ENCODE data around the gene AKR1D1. TPM values are rescaled to one million over a fixed set of nuclear protein-coding genes. Genes with fewer than 3 reads are reported as not detected.

The AKR1D1 gene
- total and polyA plus RNA-seq, 2 donors (not counting 3 experiments of a cell fraction or from before 2014, with no cell fraction given): not detected

- Histone ChIP-seq H3K4me2 (ENCODE audit: insufficient read depth, low read length) (no peak overlapping the region), H3K4me3 (replicated peaks in 1 of 3; ENCODE audit: insufficient read depth in 1 of 3, low read depth in 1 of 3, low read length in 3 of 3) (no peak overlapping the region), H3K4me1 (ENCODE audit: control insufficient read depth, extremely low read depth, insufficient read depth, low read length) (no peaks in the 10 kb centered on the region), H3K9ac (replicated peaks; ENCODE audit: extremely low read depth, insufficient read depth, low read length) (no peak overlapping the region), H3K9me1 (replicated peaks; ENCODE audit: control insufficient read depth, extremely low read depth, insufficient read depth, low read length) (no peaks in the 10 kb centered on the region), H3K27me3 (ENCODE audit: control insufficient read depth in 2 of 2, insufficient read depth in 2 of 2, low read length in 2 of 2) (no peaks in the 10 kb centered on the region), H4K20me1 (replicated peaks; ENCODE audit: control insufficient read depth, extremely low read depth, insufficient read depth, low read length) (no peaks in the 10 kb centered on the region), H2AFZ (ENCODE audit: low read depth, low read length) (no peak overlapping the region), H3K36me3 (ENCODE audit: control insufficient read depth in 2 of 2, extremely low read depth in 1 of 2, insufficient read depth in 2 of 2, low read length in 2 of 2) (no peaks in the 10 kb centered on the region), H3K9me3 (replicated peaks; ENCODE audit: control insufficient read depth, insufficient read depth, low read length) (no peaks in the 10 kb centered on the region), H3K79me2 (ENCODE audit: control insufficient read depth, insufficient read depth, low read length) (no peaks in the 10 kb centered on the region), H3K27ac (ENCODE audit: insufficient read depth, low read depth, low read length) (no peak overlapping the region)
- CTCF ChIA-PET: interaction anchor here (2.2 kb wide), 1 partner anchor 643 kb away, joined by 11 read pairs; no protein-coding TSS in a partner anchor
- POLR2A ChIA-PET: no interaction called here
- TF ChIP-seq POLR2AphosphoS5 (IDR thresholded peaks at IDR 0.05; ENCODE audit: insufficient read depth, low read depth, low read length): no peak
- TF ChIP-seq MYC (IDR thresholded peaks at IDR 0.05; ENCODE audit: low read depth, low read length): no peak
- TF ChIP-seq EZH2 (IDR thresholded peaks at IDR 0.05; ENCODE audit: borderline replicate concordance, low read depth, low read length, severe bottlenecking): no peak
- no peak for TF ChIP-seq JUN (IDR thresholded peaks at IDR 0.05; ENCODE audit: borderline replicate concordance, insufficient read depth, insufficient read length, low read depth)
- no peak for TF ChIP-seq GATA2 (IDR thresholded peaks at IDR 0.05; ENCODE audit: insufficient read depth, insufficient read length, low read depth, low read length)
- TF ChIP-seq POLR2A (IDR thresholded peaks at IDR 0.05; ENCODE audit: low read depth, low read length): no peak
- no peak for TF ChIP-seq FOS (IDR thresholded peaks at IDR 0.05; ENCODE audit: borderline replicate concordance, insufficient read depth, low read length)
- TF ChIP-seq, protein P1, sequence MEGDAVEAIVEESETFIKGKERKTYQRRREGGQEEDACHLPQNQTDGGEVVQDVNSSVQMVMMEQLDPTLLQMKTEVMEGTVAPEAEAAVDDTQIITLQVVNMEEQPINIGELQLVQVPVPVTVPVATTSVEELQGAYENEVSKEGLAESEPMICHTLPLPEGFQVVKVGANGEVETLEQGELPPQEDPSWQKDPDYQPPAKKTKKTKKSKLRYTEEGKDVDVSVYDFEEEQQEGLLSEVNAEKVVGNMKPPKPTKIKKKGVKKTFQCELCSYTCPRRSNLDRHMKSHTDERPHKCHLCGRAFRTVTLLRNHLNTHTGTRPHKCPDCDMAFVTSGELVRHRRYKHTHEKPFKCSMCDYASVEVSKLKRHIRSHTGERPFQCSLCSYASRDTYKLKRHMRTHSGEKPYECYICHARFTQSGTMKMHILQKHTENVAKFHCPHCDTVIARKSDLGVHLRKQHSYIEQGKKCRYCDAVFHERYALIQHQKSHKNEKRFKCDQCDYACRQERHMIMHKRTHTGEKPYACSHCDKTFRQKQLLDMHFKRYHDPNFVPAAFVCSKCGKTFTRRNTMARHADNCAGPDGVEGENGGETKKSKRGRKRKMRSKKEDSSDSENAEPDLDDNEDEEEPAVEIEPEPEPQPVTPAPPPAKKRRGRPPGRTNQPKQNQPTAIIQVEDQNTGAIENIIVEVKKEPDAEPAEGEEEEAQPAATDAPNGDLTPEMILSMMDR (IDR thresholded peaks at IDR 0.05; ENCODE audit: extremely low read depth in 1 of 2, insufficient read depth in 1 of 2, low read depth in 1 of 2, low read length in 2 of 2): no peak
- TF ChIP-seq, protein P2, sequence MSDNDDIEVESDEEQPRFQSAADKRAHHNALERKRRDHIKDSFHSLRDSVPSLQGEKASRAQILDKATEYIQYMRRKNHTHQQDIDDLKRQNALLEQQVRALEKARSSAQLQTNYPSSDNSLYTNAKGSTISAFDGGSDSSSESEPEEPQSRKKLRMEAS (IDR thresholded peaks at IDR 0.05; ENCODE audit: insufficient read depth, insufficient read length): no peak
- BruUV-seq (replicated peaks): no TSS peak
- DNase-seq (ENCODE audit: low read depth, low spot score) (no peak), FAIRE-seq (no peak)
- intact Hi-C loops (cut with micrococcal nuclease): no loop called here
- dilution Hi-C loops (cut with MboI; ENCODE audit: extremely low pct_ligation_motif_present, low sequenced_read_pairs): no loop called here
These were observed 20.0 kb downstream of the AKR1D1 start for GRCh38 chr7:138095972-138096935.
